ENCODE results near the gene ALS2CL. TPM values are rescaled to one million over a fixed set of nuclear protein-coding genes. Genes with fewer than 3 reads are reported as not detected.

Gene ALS2CL
- total and polyA plus RNA-seq, 2 donors (not counting 3 experiments of a cell fraction or from before 2014, with no cell fraction given) = 7.8 to 10.1 TPM

- Histone ChIP-seq H3K27ac (ENCODE audit: insufficient read depth, low read depth, low read length) (no peak overlapping the region), H3K9me3 (replicated peaks; ENCODE audit: control insufficient read depth, insufficient read depth, low read length) (no peaks in the 10 kb centered on the region), H4K20me1 (replicated peaks; ENCODE audit: control insufficient read depth, extremely low read depth, insufficient read depth, low read length) (no peaks in the 10 kb centered on the region), H3K4me1 (ENCODE audit: control insufficient read depth, extremely low read depth, insufficient read depth, low read length) (peaks cover 17% of the 10 kb centered on the region), H3K9me1 (replicated peaks; ENCODE audit: control insufficient read depth, extremely low read depth, insufficient read depth, low read length) (no peaks in the 10 kb centered on the region), H3K27me3 (ENCODE audit: control insufficient read depth in 2 of 2, insufficient read depth in 2 of 2, low read length in 2 of 2) (no peaks in the 10 kb centered on the region), H3K9ac (replicated peaks; ENCODE audit: extremely low read depth, insufficient read depth, low read length) (no peak overlapping the region), H2AFZ (ENCODE audit: low read depth, low read length) (no peak overlapping the region), H3K36me3 (ENCODE audit: control insufficient read depth in 2 of 2, extremely low read depth in 1 of 2, insufficient read depth in 2 of 2, low read length in 2 of 2) (no peaks in the 10 kb centered on the region), H3K79me2 (ENCODE audit: control insufficient read depth, insufficient read depth, low read length) (no peaks in the 10 kb centered on the region), H3K4me2 (ENCODE audit: insufficient read depth, low read length) (no peak overlapping the region), H3K4me3 (replicated peaks in 1 of 3; ENCODE audit: insufficient read depth in 1 of 3, low read depth in 1 of 3, low read length in 3 of 3) (no peak overlapping the region)
- BruUV-seq (replicated peaks) = no TSS peak
- intact Hi-C loops (cut with micrococcal nuclease) = no loop called here
- POLR2A ChIA-PET = no interaction called here
- TF ChIP-seq POLR2AphosphoS5 (IDR thresholded peaks at IDR 0.05; ENCODE audit: insufficient read depth, low read depth, low read length) (no peak), EZH2 (IDR thresholded peaks at IDR 0.05; ENCODE audit: borderline replicate concordance, low read depth, low read length, severe bottlenecking) (no peak), JUN (IDR thresholded peaks at IDR 0.05; ENCODE audit: borderline replicate concordance, insufficient read depth, insufficient read length, low read depth) (no peak)
- no peak for DNase-seq (ENCODE audit: low read depth, low spot score)
- dilution Hi-C loops (cut with MboI; ENCODE audit: extremely low pct_ligation_motif_present, low sequenced_read_pairs) = no loop called here
- FAIRE-seq = no peak
- CTCF ChIA-PET = no interaction called here
Measured at GRCh38 chr3:46690798-46691197, 2.7 kb downstream of the ALS2CL start.

GRCh38 chr3:46685446-46685845, 8.0 kb downstream of the ALS2CL start:
- intact Hi-C loops (cut with micrococcal nuclease) = no loop called here
- no peaks in the 10 kb centered on the region for H3K9me3 ChIP-seq (replicated peaks; ENCODE audit: control insufficient read depth, insufficient read depth, low read length)
- no peaks in the 10 kb centered on the region for H3K36me3 ChIP-seq (ENCODE audit: control insufficient read depth in 2 of 2, extremely low read depth in 1 of 2, insufficient read depth in 2 of 2, low read length in 2 of 2)
- H3K27ac ChIP-seq (ENCODE audit: insufficient read depth, low read depth, low read length) = no peak overlapping the region
- no peak overlapping the region for H2AFZ ChIP-seq (ENCODE audit: low read depth, low read length)
- no peak overlapping the region for H3K4me3 ChIP-seq (replicated peaks in 1 of 3; ENCODE audit: insufficient read depth in 1 of 3, low read depth in 1 of 3, low read length in 3 of 3)
- dilution Hi-C loops (cut with MboI; ENCODE audit: extremely low pct_ligation_motif_present, low sequenced_read_pairs) = no loop called here
- no peaks in the 10 kb centered on the region for H4K20me1 ChIP-seq (replicated peaks; ENCODE audit: control insufficient read depth, extremely low read depth, insufficient read depth, low read length)
- no peaks in the 10 kb centered on the region for H3K27me3 ChIP-seq (ENCODE audit: control insufficient read depth in 2 of 2, insufficient read depth in 2 of 2, low read length in 2 of 2)
- ChIA-PET POLR2A (no interaction called here), CTCF (no interaction called here)
- H3K9ac ChIP-seq (replicated peaks; ENCODE audit: extremely low read depth, insufficient read depth, low read length) = no peak overlapping the region
- no peaks in the 10 kb centered on the region for H3K9me1 ChIP-seq (replicated peaks; ENCODE audit: control insufficient read depth, extremely low read depth, insufficient read depth, low read length)
- H3K4me1 ChIP-seq (ENCODE audit: control insufficient read depth, extremely low read depth, insufficient read depth, low read length) = no peaks in the 10 kb centered on the region
- DNase-seq (ENCODE audit: low read depth, low spot score) = no peak
- no peak for FAIRE-seq
- H3K79me2 ChIP-seq (ENCODE audit: control insufficient read depth, insufficient read depth, low read length) = no peaks in the 10 kb centered on the region
- H3K4me2 ChIP-seq (ENCODE audit: insufficient read depth, low read length) = no peak overlapping the region
- TF ChIP-seq JUN (IDR thresholded peaks at IDR 0.05; ENCODE audit: borderline replicate concordance, insufficient read depth, insufficient read length, low read depth) (no peak), POLR2AphosphoS5 (IDR thresholded peaks at IDR 0.05; ENCODE audit: insufficient read depth, low read depth, low read length) (no peak), POLR2A (IDR thresholded peaks at IDR 0.05; ENCODE audit: low read depth, low read length) (no peak), MAX (IDR thresholded peaks at IDR 0.05; ENCODE audit: insufficient read depth, insufficient read length) (no peak), EZH2 (IDR thresholded peaks at IDR 0.05; ENCODE audit: borderline replicate concordance, low read depth, low read length, severe bottlenecking) (no peak), GATA2 (IDR thresholded peaks at IDR 0.05; ENCODE audit: insufficient read depth, insufficient read length, low read depth, low read length) (no peak), CTCF (IDR thresholded peaks at IDR 0.05; ENCODE audit: extremely low read depth in 1 of 2, insufficient read depth in 1 of 2, low read depth in 1 of 2, low read length in 2 of 2) (no peak), FOS (IDR thresholded peaks at IDR 0.05; ENCODE audit: borderline replicate concordance, insufficient read depth, low read length) (no peak), MYC (IDR thresholded peaks at IDR 0.05; ENCODE audit: low read depth, low read length) (no peak)
- BruUV-seq (replicated peaks) = no TSS peak

Data from endothelial cell of umbilical vein (primary cell).